ENCODE data around the gene C16orf54.

DNA sequence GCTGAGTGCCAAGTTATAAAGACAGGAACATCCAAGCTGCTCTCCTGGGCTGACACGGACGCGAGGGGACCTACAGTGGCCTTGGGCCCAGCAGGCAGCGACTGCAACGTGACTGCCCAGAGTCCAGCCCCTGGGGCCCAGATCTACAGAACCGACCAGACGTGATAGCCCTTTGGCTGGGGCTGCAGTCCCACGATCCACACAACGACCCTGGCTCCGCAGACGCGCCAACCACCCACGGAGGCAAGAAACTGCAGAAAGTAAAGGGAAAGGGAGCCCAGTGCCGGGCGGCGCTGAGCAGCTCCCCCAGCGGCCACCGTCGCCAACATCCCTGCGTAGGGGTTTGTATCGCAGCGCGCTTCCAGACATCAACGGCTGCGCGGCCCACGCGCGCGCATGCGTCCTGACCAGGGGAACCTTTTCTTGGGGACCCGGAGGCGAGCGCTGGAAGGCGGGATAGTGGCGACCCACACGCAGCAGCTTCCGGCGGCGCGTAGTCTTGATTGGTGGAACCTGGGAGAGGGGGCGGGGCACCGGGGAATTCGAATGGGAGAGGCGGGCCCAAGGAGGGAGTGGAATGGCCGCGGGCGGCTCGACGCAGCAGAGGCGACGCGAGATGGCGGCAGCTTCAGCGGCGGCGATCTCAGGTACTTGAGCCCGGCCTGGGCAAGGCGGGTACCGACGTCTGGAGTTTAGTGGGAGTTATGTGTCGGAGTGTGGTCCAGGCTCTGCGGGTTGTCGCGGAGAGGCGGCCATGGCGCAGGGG lies 44.6 kb upstream of the C16orf54 start, which contains the start of gene KIF22:
- TF ChIP-seq EZH2 (IDR thresholded peaks at IDR 0.05) (no peak), POLR2AphosphoS5 (IDR thresholded peaks at IDR 0.05; ENCODE audit: borderline replicate concordance, low read depth, low read length) (peak; percentile 96), FOXP2 (optimal IDR thresholded peaks at IDR 0.05; ENCODE audit: control extremely low read depth, extremely low read length, insufficient read depth) (peak; percentile 58)

Data from SK-N-MC (cell line).